HL-60 (cell line): ENCODE measurements around the gene GALNS.

ENCODE experiments used
- CTCF ChIP-seq: IDR thresholded peaks from one replicate; pipeline ENCODE4 v1.5.1; 2011; ENCODE audit warnings: low read length, control low read depth, inconsistent platforms; ENCODE audit not compliant: insufficient read depth
- GABPA ChIP-seq: IDR thresholded peaks from 2 replicates; pipeline ENCODE4 v1.6.1; 2012; ENCODE audit warnings: low read depth
- POLR2AphosphoS5 ChIP-seq: IDR thresholded peaks from 2 replicates; pipeline ENCODE4 v1.6.1; 2012; ENCODE audit warnings: low read depth
- REST ChIP-seq: IDR thresholded peaks from 2 replicates; pipeline ENCODE4 v1.6.1; 2012; ENCODE audit warnings: low read depth; ENCODE audit not compliant: insufficient replicate concordance

- TF ChIP-seq POLR2AphosphoS5 = no peak
- no peak for TF ChIP-seq CTCF
- TF ChIP-seq GABPA = no peak
- no peak for TF ChIP-seq REST
These were observed 7.4 kb upstream of the GALNS start for GRCh38 chr16:88864099-88864498.
